A673 (cell line): ENCODE data around the gene EHF. TPM values are rescaled to one million over a fixed set of nuclear protein-coding genes. Genes with fewer than 3 reads are reported as not detected.
A peak's percentile ranks its signal among the peaks of the same experiment; 100 is the strongest.

Experiments used
- Bru-seq: library from RNA; stranded (reverse); fragments of 400-500 nt; gene quantifications from one replicate; lab custom pipeline; 2021; lab: Mats Ljungman, UMichigan
- BruChase-seq, 2 experiments: library from RNA; stranded (reverse); fragments of 400-500 nt; gene quantifications; one replicate each; lab custom pipeline; 2021; lab: Mats Ljungman, UMichigan
- BruUV-seq: library from RNA; stranded (reverse); fragments of 400-500 nt; replicated peaks from 2 replicates; lab custom pipeline; 2021; lab: Mats Ljungman, UMichigan
- CTCF ChIA-PET: fragments of 300-600 bp; sonication (Branson Sonifier 250); formaldehyde crosslinking; loops from one replicate; lab custom pipeline; 2022; ENCODE audit warnings: antibody characterized with exemption; lab: Charles Lee
- POLR2A ChIA-PET: fragments of 300-600 bp; sonication (Branson Sonifier 250); formaldehyde crosslinking; loops from one replicate; lab custom pipeline; 2022; ENCODE audit warnings: antibody characterized with exemption; ENCODE audit not compliant: low non-redundant PET; lab: Charles Lee
- DNase-seq: peaks from one replicate; pipeline ENCODE4 v3.0.0-alpha.2; 2015; ENCODE audit warnings: low spot score
- H3K27ac ChIP-seq: fragments of 200-600 bp; sonication (generic); 2 replicates; pipeline ENCODE4 v1.5.1; 2016; ENCODE audit warnings: mixed run types, low read depth, mild to moderate bottlenecking, mixed read lengths, antibody characterized with exemption, low read length; ENCODE audit not compliant: poor library complexity, severe bottlenecking
- H3K27me3 ChIP-seq: fragments of 200-600 bp; sonication (generic); replicated peaks from 2 replicates; pipeline ENCODE4 v1.6.1; 2017; ENCODE audit warnings: mixed run types, low read depth, mild to moderate bottlenecking, mixed read lengths, antibody characterized with exemption, low read length; ENCODE audit not compliant: insufficient read depth, poor library complexity
- H3K36me3 ChIP-seq: fragments of 200-600 bp; sonication (generic); 2 replicates; pipeline ENCODE4 v1.6.1; 2016; ENCODE audit warnings: mixed run types, mild to moderate bottlenecking, mixed read lengths, antibody characterized with exemption, low read length; ENCODE audit not compliant: insufficient read depth, poor library complexity, severe bottlenecking
- H3K4me1 ChIP-seq: fragments of 200-600 bp; sonication (generic); 2 replicates; pipeline ENCODE4 v1.6.1; 2017; ENCODE audit warnings: mixed run types, mild to moderate bottlenecking, mixed read lengths, antibody characterized with exemption, low read length; ENCODE audit not compliant: insufficient read depth, poor library complexity, severe bottlenecking
- H3K4me3 ChIP-seq: fragments of 200-600 bp; sonication (generic); 2 replicates; pipeline ENCODE4 v1.5.1; 2016; ENCODE audit warnings: low read depth, mixed run types, mild to moderate bottlenecking, mixed read lengths, low read length; ENCODE audit not compliant: poor library complexity, severe bottlenecking
- H3K9me3 ChIP-seq: fragments of 200-600 bp; sonication (generic); 2 replicates; pipeline ENCODE4 v1.6.1; 2016; ENCODE audit warnings: mixed run types, low read depth, mild to moderate bottlenecking, mixed read lengths, antibody characterized with exemption, low read length; ENCODE audit not compliant: poor library complexity, severe bottlenecking
- EZH2 ChIP-seq: fragments of 200-600 bp; sonication (generic); IDR thresholded peaks from 2 replicates; pipeline ENCODE4 v1.6.1; 2017; ENCODE audit warnings: borderline replicate concordance, low read depth, mild to moderate bottlenecking, mixed read lengths, antibody characterized with exemption, low read length; ENCODE audit not compliant: poor library complexity, severe bottlenecking
- intact Hi-C: fragments of 100-400 bp; cut with micrococcal nuclease; formaldehyde crosslinking; loops from one replicate; pipeline ENCODE4 v1.10.0; 2022; ENCODE audit not compliant: unreplicated experiment
- long read RNA-seq: library from polyadenylated mRNA; stranded (forward); transcript quantifications from one replicate; pipeline ENCODE4 v2.0.0, GENCODE V29; 2022
- total RNA-seq: library from RNA; stranded (reverse); gene quantifications from 2 replicates; pipeline ENCODE4 v1.2.3, GENCODE V29; 2021
- TF ChIP-seq, protein P1 (sequence below): fragments of 300-800, 200-600 bp; sonication (generic); conservative IDR thresholded peaks from 2 replicates; pipeline ENCODE4 v1.5.1; 2017; ENCODE audit warnings: low read depth, mild to moderate bottlenecking, antibody characterized with exemption, low read length, moderate library complexity, mixed read lengths

Gene EHF
- total RNA-seq (not detected in 2 replicates), Bru-seq, nascent RNA (percentile 2 among the genes with signal in this experiment), BruChase-seq, experiment 1, labeled RNA remaining after a 2-hour chase (not detected), BruChase-seq, experiment 2, labeled RNA remaining after a 6-hour chase (percentile 6 among the genes with signal in this experiment)
- long read RNA-seq: 0 reads

- intact Hi-C loops: no loop called here
- TF ChIP-seq, protein P1, sequence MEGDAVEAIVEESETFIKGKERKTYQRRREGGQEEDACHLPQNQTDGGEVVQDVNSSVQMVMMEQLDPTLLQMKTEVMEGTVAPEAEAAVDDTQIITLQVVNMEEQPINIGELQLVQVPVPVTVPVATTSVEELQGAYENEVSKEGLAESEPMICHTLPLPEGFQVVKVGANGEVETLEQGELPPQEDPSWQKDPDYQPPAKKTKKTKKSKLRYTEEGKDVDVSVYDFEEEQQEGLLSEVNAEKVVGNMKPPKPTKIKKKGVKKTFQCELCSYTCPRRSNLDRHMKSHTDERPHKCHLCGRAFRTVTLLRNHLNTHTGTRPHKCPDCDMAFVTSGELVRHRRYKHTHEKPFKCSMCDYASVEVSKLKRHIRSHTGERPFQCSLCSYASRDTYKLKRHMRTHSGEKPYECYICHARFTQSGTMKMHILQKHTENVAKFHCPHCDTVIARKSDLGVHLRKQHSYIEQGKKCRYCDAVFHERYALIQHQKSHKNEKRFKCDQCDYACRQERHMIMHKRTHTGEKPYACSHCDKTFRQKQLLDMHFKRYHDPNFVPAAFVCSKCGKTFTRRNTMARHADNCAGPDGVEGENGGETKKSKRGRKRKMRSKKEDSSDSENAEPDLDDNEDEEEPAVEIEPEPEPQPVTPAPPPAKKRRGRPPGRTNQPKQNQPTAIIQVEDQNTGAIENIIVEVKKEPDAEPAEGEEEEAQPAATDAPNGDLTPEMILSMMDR: no peak
- TF ChIP-seq EZH2: no peak
- BruUV-seq: no TSS peak
- H3K27me3 ChIP-seq: peaks cover 12% of the 10 kb centered on the region
- ChIA-PET CTCF (no interaction called here), POLR2A (no interaction called here)
- H3K36me3 ChIP-seq: no peaks in the 10 kb centered on the region
- no peaks in the 10 kb centered on the region for H3K9me3 ChIP-seq
- no peaks in the 10 kb centered on the region for H3K4me1 ChIP-seq
- no peak for DNase-seq
- H3K27ac ChIP-seq: no peak within 1 kb of the TSS
- H3K4me3 ChIP-seq: no peak within 1 kb of the TSS
These were observed at the start of gene EHF for GRCh38 chr11:34620820-34621792. EHF (plus strand) TSS chr11:34621093; CDS start chr11:34642631, 21,538 bp downstream.

DNA sequence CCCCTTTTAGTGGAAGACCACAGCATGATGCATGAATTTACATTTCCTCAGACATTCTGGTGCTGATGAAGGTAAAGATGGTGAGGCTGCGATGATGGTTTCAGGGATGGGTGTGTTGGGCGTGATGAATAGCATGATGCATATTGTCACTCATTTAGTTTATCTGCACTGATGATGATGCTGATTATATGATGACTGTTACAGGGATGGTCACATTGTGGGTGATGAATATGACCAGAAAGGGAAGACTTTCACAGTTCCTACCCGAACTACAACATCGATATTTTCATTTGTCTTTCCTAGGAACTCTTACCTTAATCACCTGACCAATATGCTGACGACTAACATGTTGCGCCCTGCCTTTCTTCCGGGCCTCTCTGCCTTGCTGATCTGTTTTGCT is 47.4 kb upstream of the EHF start:
- BruUV-seq: no TSS peak
- ChIA-PET POLR2A (no interaction called here), CTCF (no interaction called here)
- H3K4me3 ChIP-seq: no peak overlapping the region
- DNase-seq: no peak
- H3K4me1 ChIP-seq: no peaks in the 10 kb centered on the region
- no peak overlapping the region for H3K27ac ChIP-seq
- H3K27me3 ChIP-seq: peaks cover 91% of the 10 kb centered on the region
- intact Hi-C loops: no loop called here
- H3K36me3 ChIP-seq: no peaks in the 10 kb centered on the region
- no peaks in the 10 kb centered on the region for H3K9me3 ChIP-seq
- TF ChIP-seq, protein P1: no peak
- TF ChIP-seq EZH2: no peak

DNA sequence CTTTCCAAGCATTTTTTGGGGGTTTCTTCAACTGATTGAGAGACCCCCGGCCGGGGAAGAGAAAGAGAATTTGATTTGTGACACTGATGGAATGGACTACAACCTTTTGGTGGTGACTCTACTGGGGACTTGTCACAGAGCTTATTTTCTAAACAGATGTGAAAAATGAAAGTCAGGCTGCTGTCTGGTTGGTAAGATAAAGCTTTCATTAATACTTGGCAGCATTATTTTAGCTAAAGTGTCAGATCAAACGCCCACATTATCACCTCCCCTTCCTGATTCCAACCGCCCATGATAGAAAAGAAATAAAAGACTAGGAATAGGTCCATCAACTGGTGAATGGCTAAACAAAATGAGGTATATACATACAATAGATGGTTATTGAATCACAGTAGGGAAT is 45.6 kb upstream of the EHF start:
- no peak overlapping the region for H3K4me3 ChIP-seq
- POLR2A ChIA-PET: no interaction called here
- DNase-seq: no peak
- CTCF ChIA-PET: no interaction called here
- H3K4me1 ChIP-seq: no peaks in the 10 kb centered on the region
- no TSS peak for BruUV-seq
- no peak overlapping the region for H3K27ac ChIP-seq
- TF ChIP-seq, protein P1: no peak
- TF ChIP-seq EZH2: no peak
- no peaks in the 10 kb centered on the region for H3K9me3 ChIP-seq
- H3K36me3 ChIP-seq: no peaks in the 10 kb centered on the region
- intact Hi-C loops: no loop called here
- H3K27me3 ChIP-seq: peaks cover 94% of the 10 kb centered on the region
